T-helper 1 cell treated with Interleukin-12 subunit alpha and Interleukin-12 subunit beta and Interleukin-4 antibody, amounts not matched to agents 30 ng/mL and 1 ng/mL, for 36 hours (primary cell): Measurements from ENCODE around the gene RNF8. TPM values are rescaled to one million over a fixed set of nuclear protein-coding genes. Genes with fewer than 3 reads are reported as not detected.
"Not testable (repeated sequence)": the region's sequence is repeated elsewhere in the genome, so short reads cannot be mapped to it uniquely, and the experiment has no call there.

Experiments used
- intact Hi-C: fragments of 100-400 bp; cut with micrococcal nuclease; formaldehyde crosslinking; loops from one replicate; pipeline ENCODE4 v1.15.1; 2024
- total RNA-seq: library from RNA; stranded (reverse); gene quantifications from 2 replicates; pipeline ENCODE4 v1.2.3, GENCODE V29; 2022

Gene RNF8
- total RNA-seq, 1 donor from 2014 or later, result 27.2 TPM

DNA sequence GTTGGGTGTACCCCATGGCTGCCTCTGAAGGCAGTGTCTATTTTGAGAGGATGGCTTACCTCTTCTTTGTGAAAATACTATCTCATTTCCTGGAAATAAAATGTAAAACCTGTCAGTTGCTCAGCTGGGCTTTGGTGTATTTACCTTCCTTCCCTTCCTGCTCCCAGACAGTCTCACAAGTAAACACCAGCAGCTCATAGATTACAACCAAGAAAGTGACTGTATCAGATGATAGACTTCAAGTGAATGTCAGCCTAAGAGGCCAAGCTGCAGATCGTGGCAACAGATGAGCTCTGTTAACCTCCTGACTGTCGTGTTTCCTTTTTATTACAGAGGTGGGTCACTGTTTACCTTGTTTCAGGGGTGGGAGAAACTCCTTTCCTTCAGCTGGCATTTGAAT lies 37.3 kb downstream of the RNF8 start:
- intact Hi-C loops, result no loop called here

- intact Hi-C loops, result no loop called here
Observed at GRCh38 chr6:37392821-37393220, 39.0 kb downstream of the RNF8 start.

- intact Hi-C loops, result no loop called here
Observed at GRCh38 chr6:37393381-37393929, 39.7 kb downstream of the RNF8 start.

GRCh38 chr6:37396571-37397180 lies 42.9 kb downstream of the RNF8 start:
- intact Hi-C loops, result no loop called here

DNA sequence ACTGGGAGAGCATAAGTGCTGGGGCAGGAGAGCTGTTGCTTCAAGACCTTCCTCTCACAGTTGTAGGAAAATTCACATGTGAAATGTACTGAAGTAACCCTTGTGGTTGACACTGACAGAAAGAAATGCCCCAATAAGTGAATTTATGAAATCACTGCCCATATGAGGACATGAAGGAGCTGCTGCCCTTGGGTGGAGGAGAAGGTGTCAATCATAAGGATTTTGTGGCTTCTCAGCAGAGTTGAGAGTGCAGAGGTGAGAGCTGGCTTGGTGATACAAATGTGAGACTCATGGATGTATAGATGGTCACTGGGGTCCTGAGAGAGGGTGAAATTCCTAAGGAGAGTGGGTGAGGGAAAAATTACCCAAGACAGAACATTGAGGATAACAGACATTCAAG lies 45.3 kb downstream of the RNF8 start:
- intact Hi-C loops, result no loop called here

- intact Hi-C loops, result no loop called here
Observed at GRCh38 chr6:37399795-37400490, 46.2 kb downstream of the RNF8 start.

DNA sequence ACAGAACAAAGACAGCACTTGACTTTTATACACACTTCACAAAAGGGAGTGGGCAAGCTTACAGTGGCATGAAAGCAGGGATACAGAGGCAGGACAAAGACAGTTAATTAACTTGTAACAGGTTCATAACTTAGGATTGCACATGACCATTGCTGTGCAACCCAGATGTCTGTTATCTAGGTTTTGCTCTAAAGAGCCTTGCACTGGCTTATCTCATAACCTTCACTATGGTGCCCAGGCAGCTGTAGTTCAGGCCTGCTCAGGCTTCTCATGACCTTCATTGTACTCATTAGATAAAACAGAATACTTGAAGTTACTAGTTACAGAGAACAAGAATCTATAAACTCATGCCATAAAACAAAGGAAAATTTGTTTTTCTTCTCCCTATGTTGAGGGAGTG lies 47.9 kb downstream of the RNF8 start:
- intact Hi-C loops, result not testable (repeated sequence)

- intact Hi-C loops, result no loop called here
Observed at GRCh38 chr6:37406726-37407341, 53.1 kb downstream of the RNF8 start.

- intact Hi-C loops, result no loop called here
Observed at GRCh38 chr6:37407948-37408347, 54.2 kb downstream of the RNF8 start.

DNA sequence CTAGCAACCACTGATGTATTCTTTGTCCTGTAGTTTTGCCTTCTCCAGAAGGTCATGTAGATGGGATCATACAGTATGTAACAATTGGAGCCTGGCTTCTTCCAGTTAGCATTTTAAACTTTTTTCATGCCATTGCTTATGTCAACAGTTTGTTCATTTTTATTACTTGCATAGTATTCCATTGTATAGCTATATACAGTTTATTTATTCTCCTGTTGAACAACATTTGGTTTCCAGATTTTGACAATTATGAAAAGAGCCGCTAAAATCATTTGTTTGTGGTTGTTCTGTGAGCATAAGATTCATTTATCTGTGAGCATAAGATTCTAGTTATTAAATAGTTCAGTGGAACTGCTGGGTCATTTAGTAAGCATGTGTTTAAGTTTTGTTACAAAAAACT lies 55.7 kb downstream of the RNF8 start:
- intact Hi-C loops, result no loop called here

DNA sequence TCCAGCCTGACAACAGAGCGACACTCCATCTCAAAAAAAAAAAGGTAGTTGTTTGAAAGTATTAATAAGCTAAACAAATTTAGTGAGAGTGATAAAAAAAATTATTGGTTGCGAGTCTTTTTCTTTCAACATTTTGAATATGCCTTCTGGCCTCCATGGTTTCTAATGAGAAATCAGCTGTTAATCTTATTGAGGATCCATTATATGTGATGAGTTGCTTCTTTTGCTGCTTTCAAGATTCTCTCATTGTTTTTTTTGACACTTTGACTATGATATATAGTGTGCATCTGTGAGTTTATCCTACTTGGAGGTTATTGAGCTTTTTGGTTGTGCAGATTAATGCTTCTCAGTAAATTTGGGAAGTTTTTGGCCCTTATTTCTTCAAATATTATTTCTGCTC lies 63.6 kb downstream of the RNF8 start:
- intact Hi-C loops, result no loop called here

DNA sequence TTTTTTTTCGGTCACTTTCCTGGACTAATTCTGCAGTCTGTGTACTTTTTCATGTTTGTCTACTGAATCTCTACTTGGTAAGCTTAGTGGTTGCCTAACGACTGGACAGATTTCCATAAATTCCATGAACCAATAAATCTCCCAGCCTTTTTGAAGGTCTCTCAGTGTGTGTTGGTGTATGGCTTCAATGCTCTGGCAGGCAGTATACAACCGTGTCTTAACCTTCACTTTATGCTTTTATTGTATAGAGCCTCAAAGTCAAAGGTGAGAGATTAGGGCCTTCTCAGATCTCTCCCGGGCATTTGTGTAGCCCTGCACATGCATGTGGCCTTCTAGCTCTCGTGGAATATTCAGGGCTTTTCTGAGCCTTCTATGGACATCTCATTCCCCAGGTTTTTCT lies 64.9 kb downstream of the RNF8 start:
- intact Hi-C loops, result no loop called here

DNA sequence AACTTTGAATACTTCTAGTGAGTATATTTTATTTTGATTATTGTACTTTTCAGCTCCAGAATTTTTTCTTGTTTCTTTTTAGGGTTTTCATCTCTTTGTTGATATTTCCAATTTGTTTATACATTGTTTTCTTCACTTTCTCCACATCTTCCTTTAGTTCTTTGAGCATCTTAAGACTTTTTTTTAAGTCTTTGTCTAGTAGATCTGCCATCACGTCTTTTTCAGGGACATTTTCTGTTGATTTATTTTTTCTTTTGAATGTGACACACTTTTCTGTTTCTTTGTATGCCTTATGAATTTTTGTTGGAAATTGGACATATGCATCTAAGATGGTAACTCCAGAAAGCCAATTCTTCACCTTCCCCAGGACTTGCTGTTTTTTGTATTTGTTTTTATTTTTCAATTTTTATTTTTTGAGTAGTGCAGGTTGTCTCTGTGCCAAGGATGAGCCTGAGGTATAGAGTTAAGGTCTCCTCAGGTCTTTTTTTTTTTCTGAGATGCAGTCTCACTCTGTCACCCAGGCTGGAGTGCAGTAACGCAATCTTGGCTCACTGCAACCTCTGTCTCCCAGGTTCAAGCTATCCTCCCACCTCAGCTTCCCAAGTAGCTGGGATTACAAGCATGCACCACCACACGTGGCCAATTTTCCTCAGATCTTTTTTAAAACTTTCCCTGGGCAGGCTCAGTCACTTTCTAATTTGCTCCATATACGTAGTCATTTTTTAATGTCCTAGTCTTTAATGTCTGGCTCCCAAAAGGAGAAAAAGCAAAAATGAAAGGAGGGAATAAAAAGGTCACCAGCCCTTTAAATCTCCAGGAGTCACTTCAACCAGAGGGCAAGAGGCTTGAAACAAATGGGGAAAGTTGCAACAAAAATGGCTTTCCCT lies 72.5 kb downstream of the RNF8 start:
- intact Hi-C loops, result no loop called here

DNA sequence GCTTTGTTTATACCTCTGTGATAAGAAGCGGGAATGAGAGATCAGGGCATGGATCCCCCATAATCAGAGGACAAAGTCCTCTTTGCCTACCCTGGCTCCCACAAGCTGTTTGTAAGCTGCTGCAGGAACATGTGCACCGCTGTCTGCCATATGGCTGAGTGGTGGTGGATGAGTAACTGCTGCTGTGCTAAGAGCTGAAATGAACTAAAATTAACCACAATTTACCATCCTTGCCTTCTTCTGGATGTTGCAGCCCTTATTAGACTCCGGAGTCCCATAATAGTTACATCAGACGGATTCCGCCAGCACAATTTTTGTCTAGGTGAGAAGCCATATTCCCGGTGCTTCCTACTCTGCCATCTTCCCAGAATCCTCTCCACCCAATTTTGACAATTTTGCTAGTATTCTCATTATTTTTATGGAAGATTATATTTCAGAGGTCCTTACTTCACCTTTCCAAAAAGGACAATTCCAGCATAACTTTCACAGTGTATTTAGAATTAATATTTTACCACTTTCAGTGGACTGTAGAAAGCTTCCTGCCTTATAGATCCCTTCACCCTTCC lies 73.2 kb downstream of the RNF8 start:
- intact Hi-C loops, result no loop called here

DNA sequence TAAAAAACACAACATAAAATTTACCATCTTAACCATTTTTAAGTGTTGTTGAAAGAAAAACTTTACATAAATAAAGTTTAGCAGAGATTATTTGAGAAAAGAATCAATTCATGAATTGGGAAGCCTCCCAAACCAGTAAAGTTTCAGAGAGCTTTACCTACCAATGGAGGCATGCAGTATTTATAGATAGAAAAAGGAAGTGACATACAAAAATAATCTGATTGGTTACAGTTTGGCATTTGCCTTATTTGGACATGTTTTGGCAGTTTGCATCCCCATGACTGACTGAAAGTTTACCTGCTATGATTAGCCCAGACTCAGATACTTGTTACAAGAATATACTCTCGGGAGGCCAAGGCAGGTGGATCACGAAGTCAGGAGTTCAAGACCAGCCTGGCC lies 75.6 kb downstream of the RNF8 start:
- intact Hi-C loops, result no loop called here

DNA sequence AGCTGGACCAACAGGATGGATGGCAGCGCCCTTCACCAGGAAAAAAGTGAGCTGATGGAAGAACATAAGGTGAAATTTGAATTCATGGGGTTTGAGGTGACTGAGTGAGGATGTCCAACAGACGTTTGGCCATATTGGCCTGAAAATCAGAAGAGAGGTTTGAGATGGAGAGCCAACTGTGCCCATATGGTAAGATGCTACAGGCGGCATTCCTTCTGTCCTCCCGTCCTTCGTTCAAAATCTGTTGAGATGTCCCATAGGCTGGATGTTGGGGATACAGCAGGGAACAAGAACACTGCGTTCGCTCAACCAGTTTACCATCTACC lies 78.8 kb downstream of the RNF8 start:
- intact Hi-C loops, result loop anchor here (2.0 to 10.0 kb wide), 10 partner anchors 175 to 1682 kb away; partner anchors contain the start of genes C6orf89, CDKN1A, GLO1 and MTCH1

GRCh38 chr6:37432916-37433656 lies 79.3 kb downstream of the RNF8 start, which contains the start of gene CMTR1:
CMTR1 (plus strand) TSS chr6:37433221; CDS start chr6:37435630, 2,409 bp downstream.
- intact Hi-C loops, result loop anchor here (1.0 to 10.0 kb wide), 15 partner anchors 52 to 1682 kb away; partner anchors contain the start of genes BTBD9, C6orf89, CDKN1A and GLO1

GRCh38 chr6:37433657-37434271 lies 80.0 kb downstream of the RNF8 start:
- intact Hi-C loops, result loop anchor here (1.0 to 10.0 kb wide), 16 partner anchors 9 to 1681 kb away; partner anchors contain the start of genes BTBD9, C6orf89, CDKN1A and GLO1

GRCh38 chr6:37435373-37435772 lies 81.6 kb downstream of the RNF8 start:
- intact Hi-C loops, result loop anchor here (10.0 kb wide), 2 partner anchors 451 to 841 kb away; partner anchors contain the start of genes MTCH1 and SRSF3
